HG03196 (cell line): ENCODE data around the gene HDAC9.
A peak's percentile ranks its signal among the peaks of the same experiment; 100 is the strongest.

Experiments used
- ATAC-seq: cut with Tn5 transposase; IDR thresholded peaks from one replicate; pipeline ENCODE4 v1.9.1; 2021; ENCODE audit not compliant: unreplicated experiment

HDAC9 gene

DNA sequence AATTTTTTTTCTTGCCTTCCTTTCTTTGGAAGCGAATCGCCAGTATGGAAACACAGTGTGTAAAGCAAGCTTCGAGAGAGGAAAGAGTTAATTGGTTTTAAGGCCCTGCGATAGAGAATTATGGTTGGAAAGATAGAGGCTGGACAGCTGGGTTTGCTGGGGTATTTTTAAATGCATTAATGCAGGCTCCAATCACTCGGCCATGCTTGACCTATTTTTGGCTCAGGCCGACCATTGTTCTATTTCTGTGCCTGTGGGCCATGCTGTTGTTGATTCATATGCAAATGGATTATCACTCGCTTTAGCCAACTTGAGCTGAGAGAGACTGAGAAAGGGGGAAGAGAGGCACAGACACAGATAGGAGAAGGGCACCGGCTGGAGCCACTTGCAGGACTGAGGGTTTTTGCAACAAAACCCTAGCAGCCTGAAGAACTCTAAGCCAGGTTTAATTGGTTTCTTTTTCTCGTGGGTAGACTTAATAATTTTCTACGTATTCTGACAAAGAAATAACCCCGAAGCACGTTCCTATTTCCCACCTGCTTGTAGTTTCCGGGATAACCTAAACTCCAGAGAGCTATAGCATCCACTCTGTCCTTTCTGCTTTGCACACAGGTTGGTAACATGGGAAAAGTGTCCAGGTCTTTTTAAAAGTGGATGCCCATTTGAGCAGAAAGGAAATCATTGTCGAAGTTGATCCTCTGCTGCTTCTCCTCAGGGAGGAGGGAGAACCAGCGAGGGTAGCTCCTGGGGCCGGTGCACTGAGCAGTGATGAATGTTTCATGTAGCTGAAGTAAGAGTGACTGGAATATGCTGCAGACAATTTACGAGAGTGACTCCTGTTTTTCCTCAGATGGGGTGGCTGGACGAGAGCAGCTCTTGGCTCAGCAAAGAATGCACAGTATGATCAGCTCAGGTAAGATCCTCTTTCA, at the start of gene HDAC9:
HDAC9 (plus strand) TSS at position 338 of the 929 bp plus-strand sequence; CDS start at position 892, 554 bp downstream.
- ATAC-seq: peak; percentile 89

DNA sequence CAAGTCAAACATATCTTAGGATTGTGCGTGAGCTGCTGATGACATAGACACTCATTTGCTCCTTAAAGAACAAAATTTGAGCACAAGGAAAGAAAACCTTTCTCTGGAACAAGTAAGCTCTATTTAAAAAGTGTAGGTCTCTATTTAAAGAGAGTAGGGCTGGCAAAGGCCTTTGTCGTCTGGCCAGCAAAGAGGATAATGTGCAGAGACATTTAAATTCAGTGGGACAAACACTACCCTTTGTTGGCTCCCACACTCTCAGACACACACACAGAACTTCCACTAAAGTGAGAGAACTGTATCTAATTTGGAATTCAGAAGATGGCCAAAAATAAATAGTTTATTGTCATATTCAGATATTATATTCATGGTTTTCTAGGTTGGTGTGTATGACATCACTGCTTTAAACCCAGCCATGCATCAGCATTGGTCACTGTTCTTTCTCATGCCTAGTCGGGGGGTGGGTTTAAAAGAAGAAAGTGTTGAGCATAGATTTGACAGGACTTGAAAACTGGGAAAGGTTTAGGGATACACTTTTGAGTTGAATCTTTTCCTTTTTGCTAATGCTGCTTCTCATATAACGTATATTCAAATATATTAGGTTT, 49.5 kb upstream of the HDAC9 start:
- no peak for ATAC-seq

DNA sequence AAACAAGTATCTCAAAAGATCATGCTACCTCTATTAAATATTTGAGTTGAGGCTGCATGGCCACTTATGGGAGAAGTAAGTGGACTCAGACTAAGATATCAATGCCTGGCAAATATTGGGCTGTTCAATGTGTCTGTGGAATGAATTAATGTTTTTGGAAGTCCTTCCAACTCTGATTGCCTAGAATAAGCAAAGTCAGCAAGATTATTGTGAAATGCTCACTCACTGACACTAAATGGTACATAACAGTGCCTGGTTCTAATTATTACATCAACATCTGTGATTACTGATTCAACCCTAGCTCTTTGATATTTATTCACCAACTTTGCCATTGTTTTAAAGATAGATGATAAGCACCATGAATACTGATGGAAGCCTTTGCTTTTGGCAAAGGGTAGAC, 45.5 kb upstream of the HDAC9 start:
- ATAC-seq: no peak

DNA sequence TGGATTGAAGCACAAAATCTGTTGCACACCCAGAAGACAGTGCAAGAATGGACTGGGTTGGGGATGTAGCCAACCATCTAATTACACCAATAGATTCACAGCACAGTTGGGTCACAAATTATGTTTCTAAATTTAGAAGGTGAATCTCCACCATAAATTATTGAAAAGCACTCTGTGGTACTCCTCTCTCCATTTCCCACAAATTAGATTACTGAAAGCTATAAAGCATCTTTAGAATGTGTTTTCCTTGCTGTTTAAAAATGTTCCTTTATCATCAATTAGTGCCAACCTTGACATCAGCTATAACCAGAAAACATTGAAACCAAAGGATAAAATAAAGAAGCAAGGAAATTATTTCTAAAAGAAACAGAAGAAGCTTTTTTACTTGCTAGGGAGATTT, 39.9 kb upstream of the HDAC9 start:
- no peak for ATAC-seq

DNA sequence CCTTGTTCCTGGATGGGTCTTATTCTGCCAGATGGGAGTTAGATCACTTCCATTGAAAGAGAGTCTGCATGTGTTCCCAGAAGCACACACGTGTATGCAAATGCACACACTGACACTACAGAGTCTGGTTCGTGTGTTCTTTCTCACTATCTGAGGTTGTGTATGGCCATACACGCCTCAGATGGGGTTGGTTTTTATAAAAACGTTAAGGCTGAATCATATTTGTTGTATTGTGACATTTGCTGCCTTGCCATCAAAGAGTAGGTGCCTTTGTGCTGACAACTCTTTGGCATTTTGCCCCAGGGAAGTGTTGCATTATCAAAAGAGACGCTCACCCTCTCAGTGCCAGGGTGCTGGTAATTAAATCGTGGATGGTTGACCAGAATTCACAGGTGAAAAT, 37.7 kb upstream of the HDAC9 start:
- ATAC-seq: no peak

DNA sequence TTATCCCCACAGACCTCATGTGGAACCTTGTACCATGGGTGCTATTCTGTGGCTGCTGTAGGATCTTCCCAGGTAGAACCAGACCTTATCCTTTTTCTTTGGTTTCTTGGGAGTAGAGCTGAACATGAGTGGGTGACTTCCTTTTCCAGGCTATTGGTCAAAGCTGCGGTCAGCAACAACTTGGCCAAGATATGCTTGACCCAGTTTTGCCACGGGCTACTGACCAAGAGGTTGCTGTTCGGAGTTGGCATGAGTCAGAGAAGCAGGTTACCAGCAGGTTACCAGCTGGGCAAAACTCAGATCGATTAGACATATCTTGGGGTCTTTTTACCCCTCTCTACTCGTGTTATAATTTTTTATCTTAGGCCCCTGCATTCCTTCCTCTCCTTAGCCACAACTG, 36.7 kb upstream of the HDAC9 start:
- ATAC-seq: no peak

DNA sequence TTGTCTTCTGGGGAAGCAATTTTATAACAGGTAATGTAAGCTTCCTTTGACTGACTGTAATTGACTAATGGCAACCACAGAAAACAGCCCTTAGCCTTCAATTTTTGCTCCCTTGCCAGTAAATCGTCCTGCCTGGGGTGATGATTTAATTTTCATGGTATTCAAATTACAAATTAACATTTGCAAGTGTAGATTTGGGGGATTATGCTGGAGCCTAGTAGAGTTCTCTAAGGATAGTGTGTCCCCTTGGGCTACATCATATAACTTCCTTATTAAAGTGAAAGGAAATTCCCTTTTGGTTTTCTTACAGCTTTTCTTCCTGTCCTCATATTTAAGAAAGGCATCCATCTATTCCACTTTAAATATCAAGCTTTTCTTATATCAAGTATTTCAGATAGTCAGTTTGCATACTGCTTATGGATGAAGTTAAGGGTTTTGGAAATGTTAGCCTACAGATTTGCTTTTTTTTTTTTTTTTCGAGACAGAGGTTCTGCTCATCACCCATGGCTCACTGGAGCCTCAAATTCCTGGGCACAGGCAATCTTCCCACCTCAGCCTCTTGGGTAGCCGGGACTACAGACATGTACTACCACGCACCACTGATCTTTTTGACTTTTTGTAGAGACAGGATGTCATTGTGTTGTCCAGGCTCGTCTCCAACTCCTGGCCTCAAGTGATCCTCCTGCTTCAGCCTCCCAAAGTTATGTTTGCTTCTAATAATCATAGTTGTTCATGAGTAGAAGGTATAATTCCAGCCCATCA, 35.9 kb upstream of the HDAC9 start:
- no peak for ATAC-seq

DNA sequence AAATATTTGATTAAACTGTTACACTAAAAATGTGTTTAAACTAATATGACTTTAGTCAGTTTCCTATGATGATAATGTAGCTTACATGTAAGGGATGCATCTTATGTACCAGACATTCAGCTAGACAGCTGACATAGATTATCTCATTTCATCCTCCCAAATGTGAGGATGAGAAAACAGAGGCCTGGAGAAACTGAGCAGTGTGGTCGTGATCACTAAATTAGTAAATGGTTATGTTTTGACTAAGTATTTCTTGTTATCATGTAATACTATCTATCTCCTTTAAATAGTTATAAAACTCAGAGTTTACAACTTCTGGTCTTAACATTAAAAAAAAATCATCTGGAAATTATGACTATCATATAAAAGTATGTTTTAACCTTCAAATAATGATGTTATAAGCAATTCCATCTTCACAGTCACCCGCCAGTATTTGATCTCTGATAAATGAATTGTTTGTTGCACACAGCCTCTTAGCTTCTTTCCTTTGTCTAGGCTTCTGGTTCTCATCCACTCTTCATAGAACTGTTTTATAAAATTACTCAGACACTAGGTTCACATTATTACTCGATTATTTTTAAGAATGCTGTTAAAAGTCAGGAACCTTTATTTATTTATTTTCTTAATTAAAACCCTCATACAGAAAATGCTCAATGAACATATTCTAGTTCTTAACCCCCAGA, 33.6 kb upstream of the HDAC9 start:
- no peak for ATAC-seq

DNA sequence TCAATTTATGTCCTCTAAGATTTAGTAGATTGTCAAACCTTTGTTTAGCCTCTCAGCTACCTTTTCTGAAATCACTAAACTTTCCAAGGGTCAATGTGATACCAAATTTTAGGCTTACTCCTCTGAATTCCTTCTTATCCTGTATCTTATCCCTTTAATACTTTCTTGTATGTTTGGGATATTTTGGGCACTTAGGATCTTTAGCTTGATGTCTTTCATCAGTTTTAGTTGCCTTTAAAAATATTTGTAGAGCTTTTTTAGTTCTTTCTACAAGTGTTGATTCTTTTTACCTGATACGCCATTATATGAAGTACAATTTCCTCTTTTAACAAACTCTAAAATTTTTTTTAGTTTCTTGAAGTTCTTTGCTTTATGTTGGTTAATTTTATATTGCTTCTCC, 30.7 kb upstream of the HDAC9 start:
- ATAC-seq: no peak

DNA sequence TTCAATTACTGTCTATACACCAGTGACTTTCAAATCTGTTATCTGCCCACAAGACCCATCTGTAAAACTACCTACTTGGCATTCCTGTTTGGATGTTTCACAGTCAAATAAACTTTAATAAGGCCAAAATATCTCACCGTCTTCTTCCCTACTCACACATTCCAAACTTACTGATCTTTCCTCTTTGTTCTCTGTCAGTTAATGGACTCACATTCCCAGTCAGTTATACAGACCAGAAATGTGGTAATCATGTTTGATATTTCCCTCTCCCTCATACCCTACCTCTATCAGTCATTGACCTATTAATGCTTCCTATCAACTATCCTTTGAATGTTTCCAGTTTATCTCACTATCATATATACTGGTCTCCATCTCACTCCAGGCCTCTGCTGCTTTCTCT, 28.5 kb upstream of the HDAC9 start:
- no peak for ATAC-seq

DNA sequence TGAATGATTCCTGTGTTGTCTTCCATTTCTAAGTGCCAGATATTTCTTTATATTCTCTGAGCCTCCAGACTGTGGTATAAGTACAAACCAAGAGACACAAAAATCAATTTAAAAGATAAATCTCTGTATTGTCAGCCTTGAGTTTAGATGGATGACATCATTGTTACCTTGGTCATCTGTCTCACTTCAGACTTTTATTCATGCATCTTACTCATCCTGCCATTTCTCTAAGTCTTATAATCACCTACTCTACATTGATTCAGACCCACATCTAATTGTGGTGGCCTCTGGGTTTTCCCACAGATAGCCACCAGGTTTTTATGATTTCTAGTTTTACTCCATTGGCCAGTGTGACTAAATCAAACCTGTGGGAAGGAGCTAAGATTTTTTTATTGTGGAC, 26.8 kb upstream of the HDAC9 start:
- ATAC-seq: no peak

DNA sequence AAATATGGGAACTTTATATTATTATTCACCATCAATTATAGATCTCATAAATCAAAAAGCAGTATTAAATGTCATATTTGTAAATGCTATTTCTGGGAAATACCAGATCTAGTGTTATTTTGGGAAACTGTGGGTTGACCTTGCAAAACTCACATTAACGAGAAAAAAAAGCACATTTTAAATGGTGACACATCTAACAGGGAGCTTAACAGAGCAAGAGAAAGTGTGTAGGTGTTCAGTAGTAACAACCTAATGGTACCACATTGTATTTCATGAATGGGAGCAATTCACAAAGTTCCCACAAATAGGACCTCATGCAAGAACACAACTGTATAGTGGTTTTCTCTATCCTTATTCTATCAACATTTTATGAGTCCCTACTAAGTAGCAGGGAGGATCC, 26.2 kb upstream of the HDAC9 start:
- no peak for ATAC-seq

DNA sequence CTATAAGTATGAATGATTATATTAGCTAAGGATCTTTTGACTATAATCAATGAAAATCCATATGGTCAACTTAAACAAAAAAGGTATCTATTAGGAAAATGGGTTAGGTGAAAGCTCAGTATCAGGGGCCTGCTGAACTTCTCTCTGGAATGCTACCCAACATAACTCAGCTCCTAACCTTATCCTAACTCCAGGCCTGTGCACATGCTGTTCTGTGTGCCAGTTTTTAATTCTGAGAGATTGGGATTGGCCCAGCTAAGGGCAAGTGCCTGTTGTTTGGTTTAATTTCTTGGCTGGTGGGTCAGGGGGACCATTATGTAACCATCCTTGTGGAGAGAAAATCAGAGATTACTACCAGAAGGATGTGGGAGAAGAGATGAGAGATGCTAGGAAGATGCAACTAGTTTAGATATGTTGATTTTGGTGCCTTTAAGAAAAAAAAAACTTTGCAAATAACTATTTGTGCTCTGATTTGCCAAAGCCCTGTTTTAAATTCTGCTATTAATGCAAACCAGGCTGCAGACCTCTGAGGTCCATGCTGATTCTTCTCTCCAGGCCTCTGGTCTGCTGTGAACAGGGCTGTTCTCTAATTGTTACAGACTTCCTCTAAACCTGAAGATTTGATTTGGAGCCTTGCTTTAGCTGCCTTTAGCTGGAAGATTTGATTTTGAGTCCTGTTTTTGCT, 23.9 kb upstream of the HDAC9 start:
- ATAC-seq: no peak

DNA sequence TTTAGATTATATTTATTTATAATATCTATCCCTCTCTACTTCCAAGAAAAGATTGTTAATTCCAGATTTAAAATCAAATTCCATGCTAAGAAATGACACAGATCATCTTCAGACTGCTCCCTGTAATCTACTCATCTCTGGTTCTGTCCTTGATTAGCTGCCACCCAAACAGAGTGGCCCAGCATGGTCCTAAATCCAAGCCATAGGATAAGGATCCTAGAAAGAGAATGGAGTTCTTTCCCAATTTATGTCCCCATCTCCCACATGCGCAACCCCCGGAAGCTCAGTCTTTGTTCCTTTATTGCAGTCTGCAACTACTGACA, 23.4 kb upstream of the HDAC9 start:
- no peak for ATAC-seq

DNA sequence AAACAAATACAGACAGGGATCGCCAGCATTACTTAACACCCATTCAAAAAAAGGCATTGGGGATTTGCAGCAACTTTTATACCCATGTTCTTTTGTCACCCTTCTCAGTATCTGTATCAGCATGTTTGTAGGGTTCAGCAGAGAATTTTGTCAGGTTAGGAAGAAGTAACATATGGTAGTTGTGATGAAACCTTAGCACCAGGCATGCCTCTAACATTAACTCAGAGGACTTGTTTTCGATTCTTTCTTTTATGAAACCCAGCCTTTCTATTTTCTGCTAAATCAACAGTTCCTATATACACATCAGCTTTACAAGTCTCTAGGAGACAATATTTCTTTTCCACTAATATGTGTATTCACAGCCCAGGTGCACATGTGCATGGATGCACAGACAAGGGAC, 22.4 kb upstream of the HDAC9 start:
- no peak for ATAC-seq

DNA sequence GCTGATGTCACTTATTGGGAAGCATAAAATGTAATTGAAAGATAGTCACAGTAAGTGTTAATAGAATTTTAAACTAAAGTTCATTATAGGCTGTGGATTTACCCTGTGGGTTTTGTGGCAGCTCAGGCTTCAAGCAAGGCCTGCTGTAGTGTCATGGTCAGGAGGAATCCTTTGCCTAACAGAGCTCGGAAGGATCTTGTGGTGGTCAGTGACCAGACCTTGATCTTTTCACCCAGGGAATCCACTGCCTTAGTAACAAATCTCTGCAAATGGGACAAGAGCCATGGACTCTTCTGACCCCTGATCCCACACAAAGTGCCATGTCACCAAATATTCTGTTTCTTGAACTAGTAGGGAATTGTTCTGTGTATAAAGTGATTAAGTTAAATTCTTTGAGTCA, 20.6 kb upstream of the HDAC9 start:
- no peak for ATAC-seq

DNA sequence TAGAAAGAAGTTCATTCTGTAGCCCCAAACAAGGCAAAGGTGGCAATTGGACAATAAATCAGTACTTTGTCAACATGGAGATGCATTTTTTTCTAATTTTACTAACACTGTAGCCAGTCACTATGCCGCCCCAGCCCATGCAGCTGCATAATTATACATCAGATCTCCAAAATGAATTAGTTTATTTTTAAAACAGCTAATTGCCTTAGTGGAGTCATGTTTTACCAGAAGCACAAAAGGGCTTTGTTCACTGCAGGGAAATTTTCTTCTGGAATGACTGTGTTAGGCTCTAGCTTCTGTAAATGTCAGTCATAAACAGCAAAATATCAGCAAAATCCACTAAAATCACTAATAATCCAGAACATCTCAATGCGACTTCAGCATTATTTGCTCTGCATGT, 20.1 kb upstream of the HDAC9 start:
- no peak for ATAC-seq

DNA sequence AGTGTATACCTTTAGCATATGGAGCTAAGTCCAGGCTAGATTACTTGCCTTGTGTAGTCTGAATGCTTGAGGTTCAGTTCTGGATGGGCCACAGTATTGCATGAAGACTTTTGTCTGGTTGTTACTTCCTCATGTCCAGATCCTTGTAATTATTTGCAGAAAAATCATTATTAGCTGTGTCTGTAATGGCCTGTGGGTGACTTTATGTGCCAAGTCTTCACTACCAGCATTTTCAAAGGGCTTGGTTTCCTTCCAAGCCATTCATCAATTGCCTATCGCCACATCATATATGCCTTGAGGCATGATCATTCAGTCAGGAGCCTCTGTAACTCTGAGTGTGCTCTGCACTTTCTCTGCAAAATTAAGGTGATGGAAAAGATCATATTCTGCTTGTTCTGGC, 13.8 kb upstream of the HDAC9 start:
- no peak for ATAC-seq

DNA sequence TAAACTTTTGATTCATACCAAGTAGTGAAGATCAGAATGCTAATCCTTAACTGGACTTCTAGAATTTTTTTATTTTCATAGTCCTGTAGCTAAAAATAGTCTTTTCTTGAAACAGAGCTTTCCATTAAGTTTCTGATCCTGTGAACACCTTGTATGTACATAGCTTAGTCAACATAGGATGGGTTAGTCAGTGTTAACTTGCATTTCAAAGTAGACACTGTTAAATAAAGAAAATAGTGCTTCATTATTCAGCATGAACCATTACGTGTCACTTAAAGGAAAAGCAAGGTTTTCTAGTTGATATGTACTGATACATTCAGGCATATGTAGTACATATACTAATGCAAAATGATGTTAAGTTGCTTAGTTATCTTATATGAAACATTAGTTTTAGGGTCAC, 7.5 kb upstream of the HDAC9 start:
- no peak for ATAC-seq

DNA sequence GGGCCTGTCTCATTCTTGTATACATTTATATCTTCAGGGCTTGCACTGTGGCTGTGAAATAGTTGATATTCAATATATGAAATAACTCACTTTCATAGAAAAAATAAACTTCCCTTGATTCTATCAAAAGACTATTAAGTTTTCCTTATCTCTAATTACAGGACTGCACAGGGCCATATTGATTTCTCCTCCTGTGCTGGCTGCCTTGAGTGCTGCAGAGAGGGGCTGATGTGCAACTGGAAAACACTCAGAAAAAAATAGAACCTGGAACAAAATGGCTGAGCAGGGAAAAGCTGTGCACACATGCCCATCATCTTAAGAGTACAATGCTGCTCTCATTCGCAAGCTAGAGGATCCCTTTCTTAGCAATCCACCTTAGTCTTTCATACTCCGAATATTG, 5.9 kb upstream of the HDAC9 start:
- no peak for ATAC-seq

DNA sequence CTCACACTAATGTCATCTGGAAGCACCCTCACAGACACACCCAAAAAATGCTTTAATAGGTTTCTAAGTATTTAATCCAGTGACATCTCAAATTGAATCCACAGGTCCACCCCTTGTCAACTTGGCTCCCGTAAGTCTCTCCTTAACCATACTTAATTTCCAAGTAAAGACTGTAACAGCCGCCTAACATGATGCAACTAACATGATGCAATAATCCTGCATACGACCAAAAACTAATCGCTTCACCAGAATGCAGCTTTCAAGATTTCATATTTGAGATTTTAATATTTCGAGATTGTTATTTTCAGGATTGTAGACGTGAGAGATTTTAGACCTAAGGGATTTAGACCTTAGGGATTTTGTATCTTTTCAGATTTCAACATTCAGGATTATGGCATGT, 3.7 kb upstream of the HDAC9 start:
- ATAC-seq: no peak
